ENCODE measurements around the gene PRRG2. TPM values are rescaled to one million over a fixed set of nuclear protein-coding genes. Genes with fewer than 3 reads are reported as not detected.
"Not testable (repeated sequence)": the region's sequence is repeated elsewhere in the genome, so short reads cannot be mapped to it uniquely, and the experiment has no call there.

PRRG2 gene
- total RNA-seq, 1 donor from 2014 or later = not detected

DNA sequence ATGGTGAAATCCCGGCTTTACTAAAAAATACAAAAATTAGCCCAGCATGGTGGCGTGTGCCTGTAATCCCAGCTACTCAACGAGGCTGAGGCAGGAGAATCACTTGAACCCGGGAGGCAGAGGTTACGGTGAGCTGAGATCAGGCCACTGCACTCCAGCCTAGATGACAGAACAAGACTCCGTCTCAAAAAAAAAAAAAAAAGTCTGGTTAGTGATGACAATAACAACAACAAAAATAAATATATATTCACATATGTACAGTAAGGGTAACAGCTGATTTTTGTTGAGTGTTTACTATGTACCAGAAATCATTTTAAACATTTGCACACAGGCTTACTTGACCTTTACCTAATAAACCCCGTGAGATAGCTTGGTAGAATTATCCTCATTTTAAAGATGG lies 35.8 kb downstream of the PRRG2 start:
- H3K9me3 ChIP-seq (ENCODE audit: control insufficient read depth in 3 of 3, low read length in 3 of 3) = no peaks in the 10 kb centered on the region
- H3K27me3 ChIP-seq (ENCODE audit: control insufficient read depth in 3 of 3, insufficient read depth in 3 of 3, low read length in 3 of 3) = no peaks in the 10 kb centered on the region
- H3K4me1 ChIP-seq (ENCODE audit: control insufficient read depth in 3 of 3, insufficient read depth in 3 of 3, low read length in 3 of 3) = peaks cover 0 to 12% (median 2%) of the 10 kb centered on the region in 3 donors
- H3K27ac ChIP-seq (ENCODE audit: low read depth, low read length) = no peak overlapping the region
- H3K9ac ChIP-seq (ENCODE audit: low read depth in 1 of 3, low read length in 3 of 3) = no peak overlapping the region
- H3K4me3 ChIP-seq (ENCODE audit: low read length in 3 of 3) = no peak overlapping the region
- peaks cover 47 to 57% (median 50%) of the 10 kb centered on the region in 3 donors for H3K36me3 ChIP-seq (ENCODE audit: control insufficient read depth in 3 of 3, insufficient read depth in 3 of 3, low read length in 3 of 3)

- H3K9me3 ChIP-seq (ENCODE audit: control insufficient read depth in 3 of 3, low read length in 3 of 3); H3K27me3 ChIP-seq (ENCODE audit: control insufficient read depth in 3 of 3, insufficient read depth in 3 of 3, low read length in 3 of 3); H3K9ac ChIP-seq (ENCODE audit: low read depth in 1 of 3, low read length in 3 of 3); H3K4me1 ChIP-seq (ENCODE audit: control insufficient read depth in 3 of 3, insufficient read depth in 3 of 3, low read length in 3 of 3); H3K4me3 ChIP-seq (ENCODE audit: low read length in 3 of 3); H3K27ac ChIP-seq (ENCODE audit: low read depth, low read length): not testable (repeated sequence)
- peaks cover 49 to 59% (median 50%) of the 10 kb centered on the region in 3 donors for H3K36me3 ChIP-seq (ENCODE audit: control insufficient read depth in 3 of 3, insufficient read depth in 3 of 3, low read length in 3 of 3)
Measured at GRCh38 chr19:49617860-49618259, 36.7 kb downstream of the PRRG2 start.

DNA sequence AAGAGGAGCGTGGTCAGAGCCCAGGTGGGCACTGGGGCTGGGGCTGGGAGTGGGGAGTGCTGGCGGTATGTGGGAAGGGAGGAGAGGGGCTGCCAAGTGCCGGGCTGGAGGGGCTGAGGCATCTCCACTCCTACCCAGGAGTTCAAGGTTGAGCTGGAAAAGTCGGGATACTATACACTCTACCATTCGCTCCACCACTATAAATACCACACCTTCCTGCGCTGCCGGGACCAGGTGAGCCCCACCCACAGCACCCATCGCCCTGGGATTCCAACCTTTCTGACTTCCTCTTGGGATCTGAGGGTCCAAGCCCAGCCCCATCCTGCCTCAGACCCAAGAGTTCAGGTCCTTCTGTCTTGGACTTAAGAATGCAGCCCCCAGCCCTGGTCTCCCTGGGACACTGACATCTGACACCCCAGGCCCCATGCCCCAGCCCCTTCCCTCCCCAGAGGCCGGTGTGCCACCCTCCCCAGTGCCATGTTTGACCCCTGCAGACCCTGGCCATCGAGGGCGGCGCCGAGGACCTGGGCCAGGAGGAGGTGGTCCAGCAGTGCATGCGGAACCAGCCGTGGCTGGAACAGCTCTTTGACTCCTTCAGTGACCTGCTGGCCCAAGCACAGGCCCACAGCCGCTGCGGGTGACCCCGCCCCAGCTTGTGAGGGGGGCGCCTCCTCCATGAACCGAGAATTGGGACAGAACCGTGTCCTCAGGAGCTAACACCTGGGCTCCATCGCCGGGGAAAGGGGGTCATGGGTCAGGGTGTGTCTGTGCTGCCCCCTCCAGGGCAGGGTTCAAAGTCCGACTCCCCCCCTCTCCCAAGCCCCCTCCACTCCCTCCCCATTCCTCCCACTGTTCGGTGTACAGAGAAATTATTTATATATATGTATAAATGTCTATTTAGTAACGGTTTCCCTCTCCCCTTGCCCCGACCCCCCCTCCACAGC lies 44.1 kb downstream of the PRRG2 start:
- Histone ChIP-seq H3K36me3 (ENCODE audit: control insufficient read depth in 3 of 3, insufficient read depth in 3 of 3, low read length in 3 of 3) (peaks cover 16 to 18% (median 18%) of the 10 kb centered on the region in 3 donors), H3K4me3 (ENCODE audit: low read length in 3 of 3) (no peak overlapping the region), H3K9me3 (ENCODE audit: control insufficient read depth in 3 of 3, low read length in 3 of 3) (no peaks in the 10 kb centered on the region), H3K27me3 (ENCODE audit: control insufficient read depth in 3 of 3, insufficient read depth in 3 of 3, low read length in 3 of 3) (no peaks in the 10 kb centered on the region), H3K27ac (ENCODE audit: low read depth, low read length) (no peak overlapping the region), H3K4me1 (ENCODE audit: control insufficient read depth in 3 of 3, insufficient read depth in 3 of 3, low read length in 3 of 3) (no peaks in the 10 kb centered on the region), H3K9ac (ENCODE audit: low read depth in 1 of 3, low read length in 3 of 3) (no peak overlapping the region)

DNA sequence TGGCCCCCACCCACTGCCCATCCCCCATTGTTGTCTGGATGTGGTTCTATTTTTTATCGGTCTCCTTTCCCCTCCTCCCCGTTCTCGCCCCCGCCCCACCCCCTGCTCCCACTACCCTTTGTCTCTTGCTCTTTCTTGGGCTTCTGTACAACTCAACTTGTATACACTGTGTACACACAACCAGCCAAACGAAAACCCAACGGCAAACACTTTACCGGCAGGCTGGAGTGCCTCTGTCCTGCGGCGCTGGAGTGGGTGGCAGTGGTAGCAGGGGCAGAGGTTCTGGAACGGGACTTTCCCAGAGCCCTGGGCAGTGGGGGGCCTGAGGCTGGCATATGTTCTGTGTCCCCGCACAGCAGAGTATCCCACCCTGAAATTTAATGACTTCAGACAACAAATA lies 45.1 kb downstream of the PRRG2 start:
- H3K4me1 ChIP-seq (ENCODE audit: control insufficient read depth in 3 of 3, insufficient read depth in 3 of 3, low read length in 3 of 3) = peaks cover 0 to 5% (median 4%) of the 10 kb centered on the region in 3 donors
- H3K9me3 ChIP-seq (ENCODE audit: control insufficient read depth in 3 of 3, low read length in 3 of 3) = no peaks in the 10 kb centered on the region
- no peak overlapping the region for H3K4me3 ChIP-seq (ENCODE audit: low read length in 3 of 3)
- H3K27ac ChIP-seq (ENCODE audit: low read depth, low read length) = no peak overlapping the region
- no peak overlapping the region for H3K9ac ChIP-seq (ENCODE audit: low read depth in 1 of 3, low read length in 3 of 3)
- peaks cover 13 to 17% (median 15%) of the 10 kb centered on the region in 3 donors for H3K36me3 ChIP-seq (ENCODE audit: control insufficient read depth in 3 of 3, insufficient read depth in 3 of 3, low read length in 3 of 3)
- H3K27me3 ChIP-seq (ENCODE audit: control insufficient read depth in 3 of 3, insufficient read depth in 3 of 3, low read length in 3 of 3) = no peaks in the 10 kb centered on the region

GRCh38 chr19:49629659-49630058 lies 48.5 kb downstream of the PRRG2 start:
- Histone ChIP-seq H3K4me1 (ENCODE audit: control insufficient read depth in 3 of 3, insufficient read depth in 3 of 3, low read length in 3 of 3) (peaks cover 4 to 9% (median 8%) of the 10 kb centered on the region in 3 donors), H3K9me3 (ENCODE audit: control insufficient read depth in 3 of 3, low read length in 3 of 3) (no peaks in the 10 kb centered on the region), H3K4me3 (ENCODE audit: low read length in 3 of 3) (no peak overlapping the region), H3K9ac (ENCODE audit: low read depth in 1 of 3, low read length in 3 of 3) (peak overlapping the region in 1 of 3 donors; percentile 25), H3K36me3 (ENCODE audit: control insufficient read depth in 3 of 3, insufficient read depth in 3 of 3, low read length in 3 of 3) (peaks cover 4 to 6% (median 5%) of the 10 kb centered on the region in 3 donors), H3K27ac (ENCODE audit: low read depth, low read length) (no peak overlapping the region), H3K27me3 (ENCODE audit: control insufficient read depth in 3 of 3, insufficient read depth in 3 of 3, low read length in 3 of 3) (no peaks in the 10 kb centered on the region)

DNA sequence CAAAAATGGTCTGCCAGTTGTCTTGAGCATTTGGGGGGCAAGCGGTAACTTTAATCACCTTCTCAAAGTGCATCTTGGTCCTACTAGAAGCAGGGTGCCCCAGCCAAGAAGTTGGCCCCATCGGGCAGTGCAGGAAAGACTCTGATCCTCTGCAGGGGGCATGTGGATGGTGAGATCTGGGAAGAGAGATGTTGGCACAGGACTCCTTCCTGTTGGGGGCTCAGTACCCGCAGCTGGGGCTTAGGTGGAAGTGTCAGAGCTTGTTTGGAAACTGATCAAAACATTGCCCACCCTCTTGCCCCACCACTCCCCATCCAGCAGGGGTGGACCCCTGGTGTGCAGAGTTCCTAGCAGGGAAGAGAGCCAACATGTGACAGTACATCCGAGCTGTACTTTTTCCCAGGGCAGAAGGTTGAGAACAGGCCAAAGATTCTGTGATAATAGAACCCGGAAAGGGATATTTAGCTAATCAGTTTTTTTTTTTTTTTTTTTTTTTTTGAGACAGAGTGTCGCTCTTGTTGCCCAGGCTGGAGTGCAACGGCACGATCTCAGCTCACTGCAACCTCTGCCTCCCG lies 50.0 kb downstream of the PRRG2 start:
- H3K27ac ChIP-seq (ENCODE audit: low read depth, low read length) = no peak overlapping the region
- H3K36me3 ChIP-seq (ENCODE audit: control insufficient read depth in 3 of 3, insufficient read depth in 3 of 3, low read length in 3 of 3) = peaks cover 0 to 6% (median 4%) of the 10 kb centered on the region in 3 donors
- H3K4me3 ChIP-seq (ENCODE audit: low read length in 3 of 3) = no peak overlapping the region
- peaks cover 7 to 13% (median 8%) of the 10 kb centered on the region in 3 donors for H3K4me1 ChIP-seq (ENCODE audit: control insufficient read depth in 3 of 3, insufficient read depth in 3 of 3, low read length in 3 of 3)
- no peaks in the 10 kb centered on the region for H3K27me3 ChIP-seq (ENCODE audit: control insufficient read depth in 3 of 3, insufficient read depth in 3 of 3, low read length in 3 of 3)
- H3K9ac ChIP-seq (ENCODE audit: low read depth in 1 of 3, low read length in 3 of 3) = no peak overlapping the region
- no peaks in the 10 kb centered on the region for H3K9me3 ChIP-seq (ENCODE audit: control insufficient read depth in 3 of 3, low read length in 3 of 3)

DNA sequence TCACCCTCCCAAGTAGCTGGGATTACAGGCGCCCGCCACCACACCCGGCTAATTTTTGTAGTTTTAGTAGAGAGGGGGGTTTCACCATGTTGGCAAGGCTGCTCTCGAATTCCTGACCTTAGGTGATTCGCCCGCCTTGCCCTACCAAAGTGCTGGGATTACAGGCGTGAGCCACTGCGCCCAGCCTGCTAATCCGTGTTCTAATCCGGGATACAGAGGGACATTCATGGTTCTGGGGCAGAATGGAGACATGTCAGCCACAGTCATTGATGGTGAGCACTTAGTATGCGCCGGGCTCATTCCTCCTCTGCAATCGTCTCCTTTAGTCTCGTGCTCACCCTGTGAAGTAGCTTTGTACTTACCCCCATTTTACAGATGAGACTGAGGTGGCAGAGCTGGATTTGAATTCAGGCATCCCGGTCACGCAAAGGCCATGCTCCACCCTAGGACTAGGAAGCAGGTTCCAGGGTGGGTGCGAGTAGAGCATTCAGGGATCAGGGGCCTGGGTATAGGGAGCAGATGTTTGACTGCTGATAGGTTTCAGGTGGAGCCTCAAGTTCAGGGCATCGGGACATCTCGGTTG lies 50.6 kb downstream of the PRRG2 start:
- no peak overlapping the region for H3K4me3 ChIP-seq (ENCODE audit: low read length in 3 of 3)
- peak overlapping the region in 1 of 3 donors; percentile 16 for H3K9ac ChIP-seq (ENCODE audit: low read depth in 1 of 3, low read length in 3 of 3)
- H3K27me3 ChIP-seq (ENCODE audit: control insufficient read depth in 3 of 3, insufficient read depth in 3 of 3, low read length in 3 of 3) = no peaks in the 10 kb centered on the region
- no peaks in the 10 kb centered on the region for H3K9me3 ChIP-seq (ENCODE audit: control insufficient read depth in 3 of 3, low read length in 3 of 3)
- H3K4me1 ChIP-seq (ENCODE audit: control insufficient read depth in 3 of 3, insufficient read depth in 3 of 3, low read length in 3 of 3) = peaks cover 7 to 13% (median 8%) of the 10 kb centered on the region in 3 donors
- peaks cover 4 to 7% (median 5%) of the 10 kb centered on the region in 3 donors for H3K36me3 ChIP-seq (ENCODE audit: control insufficient read depth in 3 of 3, insufficient read depth in 3 of 3, low read length in 3 of 3)
- no peak overlapping the region for H3K27ac ChIP-seq (ENCODE audit: low read depth, low read length)

- Histone ChIP-seq H3K9me3 (ENCODE audit: control insufficient read depth in 3 of 3, low read length in 3 of 3) (no peaks in the 10 kb centered on the region), H3K27ac (ENCODE audit: low read depth, low read length) (no peak overlapping the region), H3K27me3 (ENCODE audit: control insufficient read depth in 3 of 3, insufficient read depth in 3 of 3, low read length in 3 of 3) (no peaks in the 10 kb centered on the region), H3K4me3 (ENCODE audit: low read length in 3 of 3) (no peak overlapping the region), H3K4me1 (ENCODE audit: control insufficient read depth in 3 of 3, insufficient read depth in 3 of 3, low read length in 3 of 3) (peaks cover 11 to 13% (median 11%) of the 10 kb centered on the region in 3 donors), H3K9ac (ENCODE audit: low read depth in 1 of 3, low read length in 3 of 3) (no peak overlapping the region), H3K36me3 (ENCODE audit: control insufficient read depth in 3 of 3, insufficient read depth in 3 of 3, low read length in 3 of 3) (peaks cover 3 to 8% (median 5%) of the 10 kb centered on the region in 3 donors)
Measured at GRCh38 chr19:49632576-49632975, 51.5 kb downstream of the PRRG2 start.

DNA sequence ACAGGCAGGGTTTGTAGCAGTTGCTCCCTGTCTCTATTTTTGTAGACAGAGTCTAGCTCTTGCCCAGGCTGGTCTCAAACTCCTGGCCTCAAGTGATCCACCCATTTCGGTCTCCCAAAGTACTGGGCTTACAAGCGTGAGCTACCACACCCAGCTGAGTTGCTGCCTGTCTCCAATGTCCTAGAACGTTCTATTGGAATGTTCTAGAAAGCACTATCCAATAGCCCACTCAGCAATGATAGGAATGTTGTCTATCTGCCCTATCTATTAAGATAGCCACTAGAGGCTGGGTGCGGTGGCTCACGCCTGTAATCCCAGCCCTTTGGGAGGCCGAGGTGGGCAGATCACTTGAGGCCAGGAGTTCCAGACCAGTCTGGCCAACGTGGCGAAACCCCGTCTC lies 52.2 kb downstream of the PRRG2 start:
- peaks cover 13 to 14% (median 14%) of the 10 kb centered on the region in 3 donors for H3K4me1 ChIP-seq (ENCODE audit: control insufficient read depth in 3 of 3, insufficient read depth in 3 of 3, low read length in 3 of 3)
- not testable (repeated sequence) for H3K27ac ChIP-seq (ENCODE audit: low read depth, low read length)

More for the DNA sequence above, 52.2 kb downstream of the PRRG2 start:
- H3K9ac ChIP-seq (ENCODE audit: low read depth in 1 of 3, low read length in 3 of 3); H3K27me3 ChIP-seq (ENCODE audit: control insufficient read depth in 3 of 3, insufficient read depth in 3 of 3, low read length in 3 of 3); H3K9me3 ChIP-seq (ENCODE audit: control insufficient read depth in 3 of 3, low read length in 3 of 3); H3K36me3 ChIP-seq (ENCODE audit: control insufficient read depth in 3 of 3, insufficient read depth in 3 of 3, low read length in 3 of 3); H3K4me3 ChIP-seq (ENCODE audit: low read length in 3 of 3): not testable (repeated sequence)
